ENCODE data around the gene SLC5A8.

SLC5A8 gene, protein sequence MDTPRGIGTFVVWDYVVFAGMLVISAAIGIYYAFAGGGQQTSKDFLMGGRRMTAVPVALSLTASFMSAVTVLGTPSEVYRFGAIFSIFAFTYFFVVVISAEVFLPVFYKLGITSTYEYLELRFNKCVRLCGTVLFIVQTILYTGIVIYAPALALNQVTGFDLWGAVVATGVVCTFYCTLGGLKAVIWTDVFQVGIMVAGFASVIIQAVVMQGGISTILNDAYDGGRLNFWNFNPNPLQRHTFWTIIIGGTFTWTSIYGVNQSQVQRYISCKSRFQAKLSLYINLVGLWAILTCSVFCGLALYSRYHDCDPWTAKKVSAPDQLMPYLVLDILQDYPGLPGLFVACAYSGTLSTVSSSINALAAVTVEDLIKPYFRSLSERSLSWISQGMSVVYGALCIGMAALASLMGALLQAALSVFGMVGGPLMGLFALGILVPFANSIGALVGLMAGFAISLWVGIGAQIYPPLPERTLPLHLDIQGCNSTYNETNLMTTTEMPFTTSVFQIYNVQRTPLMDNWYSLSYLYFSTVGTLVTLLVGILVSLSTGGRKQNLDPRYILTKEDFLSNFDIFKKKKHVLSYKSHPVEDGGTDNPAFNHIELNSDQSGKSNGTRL

DNA sequence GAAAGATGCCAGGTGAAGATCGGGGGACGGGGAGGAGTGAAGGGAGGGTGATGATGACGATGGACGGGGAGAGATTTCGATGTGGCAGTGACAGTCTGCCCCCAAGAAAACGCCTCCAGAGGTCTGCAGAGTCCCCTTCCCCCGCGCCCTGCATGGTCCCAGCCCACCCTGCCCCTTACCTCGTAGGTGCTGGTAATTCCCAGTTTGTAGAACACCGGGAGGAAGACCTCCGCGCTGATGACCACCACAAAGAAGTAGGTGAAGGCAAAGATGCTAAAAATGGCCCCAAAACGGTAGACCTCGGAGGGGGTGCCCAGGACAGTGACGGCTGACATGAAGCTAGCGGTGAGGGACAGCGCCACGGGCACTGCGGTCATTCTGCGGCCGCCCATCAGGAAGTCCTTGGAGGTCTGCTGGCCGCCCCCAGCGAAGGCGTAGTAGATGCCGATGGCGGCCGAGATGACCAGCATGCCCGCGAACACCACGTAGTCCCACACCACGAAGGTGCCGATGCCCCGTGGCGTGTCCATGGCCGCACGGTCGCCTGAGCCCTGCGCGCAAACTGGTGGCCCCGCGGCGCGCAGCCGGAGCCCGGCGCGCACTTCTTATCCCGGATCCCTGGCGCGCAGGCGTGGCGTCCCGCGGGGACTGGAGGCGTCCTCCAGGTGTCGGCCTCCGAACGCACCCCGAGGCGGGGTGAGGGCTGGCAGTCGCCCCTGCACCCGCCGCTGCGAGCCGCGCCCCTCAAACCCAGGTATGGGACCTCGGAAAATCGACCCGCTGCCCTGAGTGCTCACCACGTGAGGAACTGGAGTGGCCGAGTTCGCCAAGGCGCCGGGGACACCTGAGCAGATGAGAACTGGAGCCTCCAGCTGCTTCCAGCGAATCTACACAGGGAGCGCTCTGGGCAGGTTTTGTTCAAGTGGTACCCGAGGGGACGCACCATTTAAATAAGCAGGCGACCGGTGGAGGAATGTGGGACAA lies at the start of gene SLC5A8:
TSS of gene SLC5A8 (minus strand) at position 920 of the 984 bp plus-strand sequence. CDS start at position 530, 390 bp downstream.
- FAIRE-seq (no peak), DNase-seq (ENCODE audit: insufficient read length, low spot score) (no peak)
- TF ChIP-seq, protein P1, sequence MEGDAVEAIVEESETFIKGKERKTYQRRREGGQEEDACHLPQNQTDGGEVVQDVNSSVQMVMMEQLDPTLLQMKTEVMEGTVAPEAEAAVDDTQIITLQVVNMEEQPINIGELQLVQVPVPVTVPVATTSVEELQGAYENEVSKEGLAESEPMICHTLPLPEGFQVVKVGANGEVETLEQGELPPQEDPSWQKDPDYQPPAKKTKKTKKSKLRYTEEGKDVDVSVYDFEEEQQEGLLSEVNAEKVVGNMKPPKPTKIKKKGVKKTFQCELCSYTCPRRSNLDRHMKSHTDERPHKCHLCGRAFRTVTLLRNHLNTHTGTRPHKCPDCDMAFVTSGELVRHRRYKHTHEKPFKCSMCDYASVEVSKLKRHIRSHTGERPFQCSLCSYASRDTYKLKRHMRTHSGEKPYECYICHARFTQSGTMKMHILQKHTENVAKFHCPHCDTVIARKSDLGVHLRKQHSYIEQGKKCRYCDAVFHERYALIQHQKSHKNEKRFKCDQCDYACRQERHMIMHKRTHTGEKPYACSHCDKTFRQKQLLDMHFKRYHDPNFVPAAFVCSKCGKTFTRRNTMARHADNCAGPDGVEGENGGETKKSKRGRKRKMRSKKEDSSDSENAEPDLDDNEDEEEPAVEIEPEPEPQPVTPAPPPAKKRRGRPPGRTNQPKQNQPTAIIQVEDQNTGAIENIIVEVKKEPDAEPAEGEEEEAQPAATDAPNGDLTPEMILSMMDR (IDR thresholded peaks at IDR 0.05; ENCODE audit: insufficient read depth, missing control alignments): no peak

DNA sequence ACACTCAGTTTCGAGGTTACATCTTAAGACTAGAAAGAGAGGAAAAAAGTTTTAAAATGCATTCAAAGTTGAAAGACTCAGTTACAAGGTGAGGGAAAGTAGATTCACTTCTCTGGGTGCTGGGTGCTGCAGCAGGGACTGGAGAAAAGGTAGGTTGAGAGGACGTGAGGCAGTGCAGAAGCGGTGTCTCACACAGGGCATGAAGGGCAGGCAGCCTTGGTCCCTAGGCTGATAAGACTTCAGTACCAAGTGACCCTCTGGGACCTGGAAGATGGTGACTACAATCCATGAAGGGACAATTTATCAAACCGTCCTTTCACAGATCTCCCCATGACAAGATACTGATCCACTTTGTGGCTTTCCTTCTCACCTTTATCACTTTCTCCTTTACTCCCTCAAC lies 47.3 kb upstream of the SLC5A8 start:
- FAIRE-seq: no peak
- TF ChIP-seq, protein P1 (IDR thresholded peaks at IDR 0.05; ENCODE audit: insufficient read depth, missing control alignments): no peak
- DNase-seq (ENCODE audit: insufficient read length, low spot score): no peak

DNA sequence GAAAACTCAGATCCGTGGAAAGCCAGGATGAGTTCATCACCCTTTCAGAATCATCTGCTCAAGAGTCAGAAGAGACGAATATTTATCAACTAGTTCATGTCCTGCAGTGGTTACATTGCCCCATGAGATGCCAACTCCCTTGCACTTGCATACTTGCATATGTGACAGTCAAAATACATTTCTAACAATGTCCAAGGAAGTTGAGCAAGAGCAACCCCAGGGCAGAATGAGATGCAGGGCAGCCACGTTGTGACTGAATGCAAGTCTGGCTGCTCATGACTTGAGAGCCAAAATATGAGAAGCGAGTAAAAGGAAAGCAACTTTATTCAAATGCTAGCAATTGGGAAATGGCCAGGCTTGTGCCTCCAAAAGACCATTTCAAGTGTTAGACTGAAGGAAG lies 46.2 kb upstream of the SLC5A8 start:
- DNase-seq (ENCODE audit: insufficient read length, low spot score) (no peak), FAIRE-seq (no peak)
- TF ChIP-seq, protein P1 (IDR thresholded peaks at IDR 0.05; ENCODE audit: insufficient read depth, missing control alignments): no peak

DNA sequence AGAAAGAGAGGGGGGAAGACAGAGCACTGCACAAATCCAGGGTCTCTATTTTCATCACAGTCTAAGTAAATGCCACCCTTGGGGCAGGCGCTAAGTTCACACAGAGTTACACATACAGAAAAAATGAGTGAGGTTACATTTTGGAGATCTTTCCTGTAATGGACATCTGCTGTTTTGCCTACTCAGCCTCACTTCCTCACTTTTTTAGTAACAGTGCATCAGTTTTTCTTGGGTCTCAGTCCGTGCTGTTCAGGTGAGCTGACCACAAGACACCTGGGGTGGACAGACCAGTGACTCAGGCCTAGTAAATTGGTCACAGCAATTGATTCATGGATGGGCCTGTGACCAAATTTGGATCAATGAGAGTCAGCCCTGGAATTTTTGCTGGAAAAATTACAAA lies 33.6 kb upstream of the SLC5A8 start:
- TF ChIP-seq, protein P1 (IDR thresholded peaks at IDR 0.05; ENCODE audit: insufficient read depth, missing control alignments): no peak
- DNase-seq (ENCODE audit: insufficient read length, low spot score): no peak
- FAIRE-seq: no peak

DNA sequence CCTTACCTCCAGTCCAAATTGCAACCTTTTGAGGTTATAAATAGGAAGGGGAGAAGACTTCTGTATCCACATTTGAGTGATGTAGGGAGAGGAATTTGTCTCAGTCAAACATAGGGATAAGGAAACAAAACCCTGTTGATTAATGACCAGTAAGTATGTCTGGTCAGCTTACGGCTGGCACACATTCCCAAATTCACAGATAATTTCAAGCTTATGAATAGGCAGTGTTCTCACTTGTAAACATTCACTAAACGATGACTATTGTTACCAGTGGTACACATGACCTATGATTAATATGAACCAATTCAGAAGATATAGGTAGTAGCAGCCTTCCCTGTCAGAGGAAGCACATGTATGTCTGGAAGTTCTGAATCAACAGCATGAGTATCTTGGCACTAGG lies 33.0 kb upstream of the SLC5A8 start:
- no peak for DNase-seq (ENCODE audit: insufficient read length, low spot score)
- TF ChIP-seq, protein P1 (IDR thresholded peaks at IDR 0.05; ENCODE audit: insufficient read depth, missing control alignments): no peak
- FAIRE-seq: no peak

DNA sequence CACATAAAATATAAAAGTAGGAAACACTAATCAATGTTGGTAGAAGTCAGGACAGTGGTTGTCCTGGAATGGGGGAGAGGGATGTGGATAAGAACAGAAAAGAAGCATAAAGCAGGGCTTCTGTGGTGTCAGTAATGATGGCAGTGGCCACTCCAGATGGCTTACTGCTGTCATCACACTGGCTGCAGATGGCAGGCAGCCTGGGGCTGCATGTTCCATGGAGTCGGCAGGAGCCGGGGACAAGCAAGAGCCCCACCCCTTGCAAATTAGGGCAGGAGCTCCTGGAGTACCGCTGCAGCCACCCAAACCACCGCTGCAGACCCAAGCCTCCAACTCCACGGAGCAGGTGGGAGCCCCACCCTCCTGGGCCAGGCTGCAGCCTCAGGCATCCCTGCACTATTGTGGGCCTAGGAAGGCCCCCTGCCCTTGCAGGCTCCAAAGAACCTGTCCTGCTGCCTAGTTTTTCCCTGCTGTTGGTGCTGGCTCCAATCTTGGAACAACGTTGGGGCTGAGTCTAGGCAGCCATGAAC lies 28.8 kb upstream of the SLC5A8 start:
- TF ChIP-seq, protein P1 (IDR thresholded peaks at IDR 0.05; ENCODE audit: insufficient read depth, missing control alignments): no peak
- DNase-seq (ENCODE audit: insufficient read length, low spot score): no peak
- FAIRE-seq: no peak

Data from D721Med (cell line).